Measurements from ENCODE around the gene BAAT.

DNA sequence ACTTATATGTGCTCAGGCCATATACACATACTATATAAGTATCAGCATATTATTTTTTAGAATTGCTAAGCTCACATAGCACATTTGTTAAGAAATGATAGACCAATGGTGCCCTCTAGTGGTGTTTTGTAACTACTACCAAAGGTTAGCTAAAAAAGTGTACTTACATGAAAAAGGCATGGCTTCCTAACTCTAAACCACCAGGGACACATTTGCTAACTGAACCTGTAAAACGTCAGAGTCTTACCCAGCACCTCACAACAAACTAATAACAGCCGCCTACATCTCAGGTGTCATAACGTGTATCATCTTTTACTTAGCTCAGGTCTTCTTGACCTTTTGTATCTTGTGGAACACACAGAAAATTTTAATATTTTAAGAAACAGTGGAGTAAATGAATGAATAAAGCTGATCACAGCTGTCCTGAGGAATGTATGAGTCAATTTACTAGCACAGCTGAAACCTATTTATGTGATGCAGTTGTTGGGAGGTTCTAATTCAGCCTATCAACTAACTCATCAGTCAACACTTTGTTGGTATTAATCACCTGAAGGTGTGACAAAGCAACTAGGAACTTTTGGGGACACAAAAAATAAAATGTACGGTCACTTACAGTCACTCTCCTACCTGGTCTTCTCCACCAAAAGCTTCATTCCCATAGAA, 72.9 kb downstream of the BAAT start:
- TF ChIP-seq, protein P1, sequence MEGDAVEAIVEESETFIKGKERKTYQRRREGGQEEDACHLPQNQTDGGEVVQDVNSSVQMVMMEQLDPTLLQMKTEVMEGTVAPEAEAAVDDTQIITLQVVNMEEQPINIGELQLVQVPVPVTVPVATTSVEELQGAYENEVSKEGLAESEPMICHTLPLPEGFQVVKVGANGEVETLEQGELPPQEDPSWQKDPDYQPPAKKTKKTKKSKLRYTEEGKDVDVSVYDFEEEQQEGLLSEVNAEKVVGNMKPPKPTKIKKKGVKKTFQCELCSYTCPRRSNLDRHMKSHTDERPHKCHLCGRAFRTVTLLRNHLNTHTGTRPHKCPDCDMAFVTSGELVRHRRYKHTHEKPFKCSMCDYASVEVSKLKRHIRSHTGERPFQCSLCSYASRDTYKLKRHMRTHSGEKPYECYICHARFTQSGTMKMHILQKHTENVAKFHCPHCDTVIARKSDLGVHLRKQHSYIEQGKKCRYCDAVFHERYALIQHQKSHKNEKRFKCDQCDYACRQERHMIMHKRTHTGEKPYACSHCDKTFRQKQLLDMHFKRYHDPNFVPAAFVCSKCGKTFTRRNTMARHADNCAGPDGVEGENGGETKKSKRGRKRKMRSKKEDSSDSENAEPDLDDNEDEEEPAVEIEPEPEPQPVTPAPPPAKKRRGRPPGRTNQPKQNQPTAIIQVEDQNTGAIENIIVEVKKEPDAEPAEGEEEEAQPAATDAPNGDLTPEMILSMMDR (IDR thresholded peaks at IDR 0.05) = no peak
- no peak for TF ChIP-seq POLR2A (IDR thresholded peaks at IDR 0.05)
